Measurements from ENCODE around the gene FER.

- no peak for TF ChIP-seq CTCF (IDR thresholded peaks at IDR 0.05; ENCODE audit: low read depth, low read length)
- TF ChIP-seq EZH2phosphoT487 (IDR thresholded peaks at IDR 0.05; ENCODE audit: low read depth): no peak
These were observed 197.4 kb downstream of the FER start for GRCh38 chr5:108945094-108945493.
